RWPE2 (cell line): ENCODE measurements around the gene TGM1.

Experiments used
- ATAC-seq: fragments of 200-7000 bp; cut with Tn5 transposase; 3 replicates; pipeline ENCODE4 v1.9.1; 2021; ENCODE audit warnings: low read depth
- DNase-seq: peaks from one replicate; pipeline ENCODE4 v3.0.0-alpha.2; 2020; ENCODE audit warnings: low spot score
- H3K27ac ChIP-seq: fragments of 450-650 bp; 2 replicates; pipeline ENCODE4 v1.5.1; 2017; ENCODE audit warnings: mild to moderate bottlenecking; ENCODE audit not compliant: poor library complexity, severe bottlenecking
- H3K27me3 ChIP-seq: fragments of 250-450 bp; sonication (Bioruptor Pico); 2 replicates; pipeline ENCODE4 v1.5.1; 2021; ENCODE audit warnings: mild to moderate bottlenecking, moderate library complexity; ENCODE audit not compliant: insufficient read depth, poor library complexity, severe bottlenecking
- H3K36me3 ChIP-seq: fragments of 250-450 bp; sonication (Bioruptor Pico); 2 replicates; pipeline ENCODE4 v1.5.1; 2020; ENCODE audit warnings: low read depth, mild to moderate bottlenecking, moderate library complexity
- H3K4me1 ChIP-seq: fragments of 250-450 bp; sonication (Bioruptor Pico); 2 replicates; pipeline ENCODE4 v1.5.1; 2021; ENCODE audit warnings: mild to moderate bottlenecking, moderate library complexity; ENCODE audit not compliant: insufficient read depth, poor library complexity, severe bottlenecking
- H3K4me3 ChIP-seq: fragments of 250-450 bp; sonication (Bioruptor Pico); 2 replicates; pipeline ENCODE4 v1.5.1; 2021; ENCODE audit warnings: mild to moderate bottlenecking, moderate library complexity; ENCODE audit not compliant: severe bottlenecking
- H3K9me3 ChIP-seq: fragments of 250-450 bp; sonication (Bioruptor Pico); 2 replicates; pipeline ENCODE4 v1.5.1; 2021; ENCODE audit warnings: mild to moderate bottlenecking, moderate library complexity; ENCODE audit not compliant: severe bottlenecking
- TF ChIP-seq, protein P1 (sequence below): fragments of 450-650 bp; IDR thresholded peaks from one replicate; pipeline ENCODE4 v1.5.1; 2017; ENCODE audit warnings: mild to moderate bottlenecking, moderate library complexity; ENCODE audit not compliant: poor library complexity, severe bottlenecking

The TGM1 gene

DNA sequence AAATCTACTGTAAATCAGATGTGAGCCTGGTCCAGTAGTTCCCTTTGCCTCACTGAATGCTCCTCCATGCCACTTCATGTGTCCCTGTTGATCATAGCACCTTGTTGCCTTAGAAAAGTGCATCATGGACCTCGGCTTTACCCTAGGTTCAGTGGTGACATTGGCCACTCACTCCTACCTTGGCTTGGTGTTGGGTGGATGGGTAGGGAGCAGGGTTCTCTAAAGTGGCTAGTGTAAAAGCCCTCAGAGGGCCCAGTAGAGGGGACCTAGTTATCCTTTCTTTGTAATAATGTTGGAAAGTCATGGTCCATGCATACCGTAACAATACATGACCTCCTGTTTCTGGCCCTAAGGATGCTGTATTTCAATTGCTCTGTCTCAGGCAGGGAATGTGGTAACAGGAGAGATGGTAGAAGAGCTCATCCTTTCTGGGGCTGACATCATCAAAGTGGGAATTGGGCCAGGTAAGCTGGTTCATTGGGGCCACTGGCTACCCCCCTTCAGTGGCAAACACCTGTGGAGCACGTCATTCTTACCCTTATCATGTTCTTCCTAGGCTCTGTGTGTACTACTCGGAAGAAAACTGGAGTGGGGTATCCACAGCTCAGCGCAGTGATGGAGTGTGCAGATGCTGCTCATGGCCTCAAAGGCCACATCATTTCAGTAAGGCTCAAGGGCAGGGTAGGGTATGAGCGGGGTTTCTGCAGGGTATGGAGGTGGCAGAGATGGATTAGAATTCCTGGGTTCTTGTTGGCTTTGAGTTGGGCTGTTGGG lies 26.1 kb downstream of the TGM1 start:
- DNase-seq (no peak), ATAC-seq (no peak)
- Histone ChIP-seq H3K27ac (no peak overlapping the region), H3K27me3 (no peaks in the 10 kb centered on the region), H3K36me3 (peaks cover 83% of the 10 kb centered on the region), H3K4me1 (peaks cover 24% of the 10 kb centered on the region), H3K9me3 (no peaks in the 10 kb centered on the region), H3K4me3 (no peak overlapping the region)
- TF ChIP-seq, protein P1, sequence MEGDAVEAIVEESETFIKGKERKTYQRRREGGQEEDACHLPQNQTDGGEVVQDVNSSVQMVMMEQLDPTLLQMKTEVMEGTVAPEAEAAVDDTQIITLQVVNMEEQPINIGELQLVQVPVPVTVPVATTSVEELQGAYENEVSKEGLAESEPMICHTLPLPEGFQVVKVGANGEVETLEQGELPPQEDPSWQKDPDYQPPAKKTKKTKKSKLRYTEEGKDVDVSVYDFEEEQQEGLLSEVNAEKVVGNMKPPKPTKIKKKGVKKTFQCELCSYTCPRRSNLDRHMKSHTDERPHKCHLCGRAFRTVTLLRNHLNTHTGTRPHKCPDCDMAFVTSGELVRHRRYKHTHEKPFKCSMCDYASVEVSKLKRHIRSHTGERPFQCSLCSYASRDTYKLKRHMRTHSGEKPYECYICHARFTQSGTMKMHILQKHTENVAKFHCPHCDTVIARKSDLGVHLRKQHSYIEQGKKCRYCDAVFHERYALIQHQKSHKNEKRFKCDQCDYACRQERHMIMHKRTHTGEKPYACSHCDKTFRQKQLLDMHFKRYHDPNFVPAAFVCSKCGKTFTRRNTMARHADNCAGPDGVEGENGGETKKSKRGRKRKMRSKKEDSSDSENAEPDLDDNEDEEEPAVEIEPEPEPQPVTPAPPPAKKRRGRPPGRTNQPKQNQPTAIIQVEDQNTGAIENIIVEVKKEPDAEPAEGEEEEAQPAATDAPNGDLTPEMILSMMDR: no peak

DNA sequence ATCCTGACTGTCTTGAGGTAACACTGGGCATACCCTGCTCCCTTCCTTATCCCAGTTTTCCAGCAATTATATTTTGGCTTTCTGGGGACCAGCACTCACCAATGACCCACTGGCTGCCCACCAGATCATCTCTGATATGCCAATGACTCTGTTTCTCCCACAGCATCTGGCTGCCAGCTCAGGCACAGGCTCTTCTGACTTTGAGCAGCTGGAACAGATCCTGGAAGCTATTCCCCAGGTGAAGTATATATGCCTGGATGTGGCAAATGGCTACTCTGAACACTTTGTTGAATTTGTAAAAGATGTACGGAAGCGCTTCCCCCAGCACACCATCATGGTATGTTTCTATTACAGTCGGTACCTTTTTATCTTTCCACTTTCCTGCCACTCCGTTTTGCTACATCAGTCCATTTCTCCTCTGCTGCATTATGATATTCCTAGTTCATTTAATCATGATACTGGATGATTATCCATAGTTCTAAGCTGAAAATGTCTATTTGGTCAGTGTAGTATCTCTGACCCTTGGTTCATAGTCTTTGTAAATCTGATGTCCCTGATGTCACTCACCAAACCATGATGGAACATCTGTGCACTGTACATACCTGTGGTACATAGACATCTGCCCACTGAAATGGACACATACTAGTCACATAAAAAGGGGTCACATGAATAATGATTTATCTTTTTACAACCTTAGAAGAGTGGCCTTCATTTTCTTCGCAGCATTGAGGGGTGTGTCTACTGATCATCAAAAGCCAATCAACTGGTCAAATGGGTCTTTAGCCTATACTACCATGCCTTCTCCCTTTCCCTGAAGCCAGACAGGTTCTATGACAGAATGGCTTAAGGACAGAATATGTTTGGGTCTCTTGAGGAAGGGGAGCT lies 26.9 kb downstream of the TGM1 start:
- Histone ChIP-seq H3K27me3 (no peaks in the 10 kb centered on the region), H3K4me3 (no peak overlapping the region), H3K9me3 (no peaks in the 10 kb centered on the region), H3K27ac (no peak overlapping the region), H3K4me1 (peaks cover 23% of the 10 kb centered on the region), H3K36me3 (peaks cover 79% of the 10 kb centered on the region)
- ATAC-seq (no peak), DNase-seq (no peak)
- TF ChIP-seq, protein P1: no peak

DNA sequence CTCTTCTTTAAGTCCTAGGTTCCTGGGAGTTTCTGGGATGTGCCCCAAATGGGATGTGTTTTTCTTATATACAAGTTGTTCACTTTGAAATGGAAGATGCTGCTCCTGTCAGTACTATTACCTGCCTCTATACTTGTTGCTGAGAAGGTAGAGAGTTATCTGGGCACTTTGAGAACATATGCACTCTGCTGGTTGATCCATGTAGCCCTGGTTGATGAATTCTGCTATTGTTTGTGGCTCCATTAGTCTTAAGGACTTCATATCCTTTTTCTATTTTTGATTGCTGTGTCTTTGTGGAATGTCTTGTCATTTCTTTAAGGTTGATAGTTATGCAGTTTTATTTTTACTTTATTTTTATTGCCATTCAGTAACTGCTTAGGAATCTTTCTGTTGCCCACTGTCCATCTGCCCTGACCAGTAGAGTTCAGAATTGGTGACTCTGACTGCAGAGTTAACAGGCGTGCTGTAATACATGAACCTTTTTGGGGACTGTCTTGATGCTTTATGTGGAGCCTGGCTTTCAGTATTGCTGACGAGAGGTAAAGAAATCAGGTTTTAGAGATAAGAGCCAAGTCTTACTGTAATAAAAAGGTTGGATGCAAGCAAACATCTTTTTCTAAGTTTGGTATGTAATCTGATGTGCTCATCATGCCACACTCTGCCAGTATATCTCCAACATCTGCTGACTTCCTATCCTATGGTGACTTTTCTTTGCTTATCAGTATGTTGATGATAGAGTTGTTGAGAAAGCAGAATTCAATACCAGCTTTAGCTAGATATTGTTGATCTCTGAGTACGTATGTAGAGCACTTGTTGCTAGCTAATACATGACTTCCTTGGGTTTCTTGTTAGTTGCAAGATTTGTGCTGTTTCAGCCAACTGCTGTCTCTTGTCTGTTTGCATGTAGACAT lies 28.6 kb downstream of the TGM1 start:
- Histone ChIP-seq H3K36me3 (peaks cover 71% of the 10 kb centered on the region), H3K4me1 (peaks cover 20% of the 10 kb centered on the region), H3K4me3 (no peak overlapping the region), H3K27ac (no peak overlapping the region), H3K27me3 (no peaks in the 10 kb centered on the region), H3K9me3 (no peaks in the 10 kb centered on the region)
- no peak for DNase-seq
- ATAC-seq: no peak
- TF ChIP-seq, protein P1: no peak

DNA sequence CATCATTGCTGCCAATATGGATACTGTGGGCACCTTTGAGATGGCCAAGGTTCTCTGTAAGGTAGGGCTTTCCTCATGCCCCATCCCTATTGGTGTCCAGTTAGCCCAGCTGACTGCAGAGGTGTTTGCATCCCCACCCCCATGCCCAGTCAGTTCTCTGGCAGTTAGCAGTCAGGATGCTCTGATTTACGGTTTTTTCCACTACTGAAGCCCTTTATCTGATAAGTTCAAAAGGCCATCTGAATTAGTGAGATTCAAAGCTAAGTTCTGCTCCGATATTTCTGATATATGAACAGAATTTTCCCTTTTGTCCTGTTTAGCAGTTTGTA lies 29.5 kb downstream of the TGM1 start:
- Histone ChIP-seq H3K27ac (peak overlapping the region; percentile 76), H3K36me3 (peaks cover 68% of the 10 kb centered on the region), H3K27me3 (no peaks in the 10 kb centered on the region), H3K9me3 (no peaks in the 10 kb centered on the region), H3K4me3 (peak overlapping the region; percentile 67), H3K4me1 (peaks cover 21% of the 10 kb centered on the region)
- DNase-seq (no peak), ATAC-seq (no peak)
- TF ChIP-seq, protein P1: no peak
